K562 (cell line): ENCODE measurements around the gene CEP72. TPM values are rescaled to one million over a fixed set of nuclear protein-coding genes. Genes with fewer than 3 reads are reported as not detected.

ENCODE experiments used
- ARID4B ChIP-seq: sonication (generic); formaldehyde crosslinking; IDR thresholded peaks from 2 replicates; pipeline ENCODE4 v1.8.0; 2022; ENCODE audit warnings: mild to moderate bottlenecking, missing genetic modification reagents
- BRD4 ChIP-seq: fragments of 200-600 bp; sonication (generic); IDR thresholded peaks from 2 replicates; pipeline ENCODE4 v1.6.1; 2017; ENCODE audit warnings: inconsistent platforms
- FOXP1 ChIP-seq: sonication (generic); formaldehyde crosslinking; IDR thresholded peaks from 2 replicates; pipeline ENCODE4 v1.8.0; 2022; ENCODE audit warnings: mild to moderate bottlenecking, missing genetic modification reagents
- HNRNPUL1 ChIP-seq: fragments of 200-400 bp; formaldehyde crosslinking; IDR thresholded peaks from 2 replicates; pipeline ENCODE4 v1.6.1; 2017; ENCODE audit warnings: low read length
- PHF8 ChIP-seq: fragments of 200-600 bp; sonication (generic); IDR thresholded peaks from 2 replicates; pipeline ENCODE4 v1.6.1; 2012; ENCODE audit warnings: mixed run types, mild to moderate bottlenecking, inconsistent platforms, low read length, moderate library complexity, borderline replicate concordance
- SMARCA5 ChIP-seq: fragments of 450-650 bp; IDR thresholded peaks from 2 replicates; pipeline ENCODE4 v1.6.1; 2016
- TEAD1 ChIP-seq, 2 experiments: fragments of 450-650 bp in 1 of 2; sonication (generic) in 1 of 2; formaldehyde crosslinking; IDR thresholded peaks; 2 replicates each; pipeline versions ENCODE4 v1.4.0 to v1.8.0; 2020 to 2022; ENCODE audit warnings: mild to moderate bottlenecking in 2 of 2, missing genetic modification reagents in 1 of 2
- YBX1 ChIP-seq: fragments of 450-650 bp; IDR thresholded peaks from 2 replicates; pipeline ENCODE4 v1.7.1; 2016; ENCODE audit warnings: mild to moderate bottlenecking
- ZNF592 ChIP-seq: fragments of 450-650 bp; IDR thresholded peaks from 2 replicates; pipeline ENCODE4 v1.6.1; 2017; ENCODE audit warnings: antibody characterized with exemption, mild to moderate bottlenecking
- polyA plus RNA-seq, 8 experiments: library from polyadenylated mRNA; depleted of rRNA in 4 of 8; stranded (reverse) in 5 of 8; unstranded in 3 of 8; fragments of >200 nt; fragmentation: Nextera tagmentation in 2 of 8; fragmentation: Illumina TruSeq in 1 of 8; extraction: Ambion mirVana in 2 of 8; extraction: Trizol in 1 of 8; gene quantifications; 2 replicates each; pipeline versions ENCODE4 v1.2.1 to v1.2.3, GENCODE V29; 2011 to 2014; ENCODE audit warnings: inconsistent platforms in 1 of 8, missing spikeins in 1 of 8
- total RNA-seq, 7 experiments: library from RNA; depleted of rRNA in 6 of 7; stranded (reverse); fragments of >200 nt in 6 of 7; fragmentation: Illumina TruSeq in 2 of 7; extraction: Trizol in 2 of 7; gene quantifications; 2 replicates each; pipeline versions ENCODE4 v1.2.1 to v1.2.3, GENCODE V29; 2011 to 2021; ENCODE audit warnings: low replicate concordance in 1 of 7
- TF ChIP-seq, protein P1 (sequence below), 2 experiments: IDR thresholded peaks; 2 replicates each; pipeline ENCODE4 v1.6.1; 2011; ENCODE audit warnings: borderline replicate concordance in 1 of 2, control low read depth in 1 of 2, low read depth in 1 of 2, low read length in 1 of 2, mild to moderate bottlenecking in 1 of 2, mixed read lengths in 1 of 2, moderate library complexity in 1 of 2; ENCODE audit not compliant: insufficient read depth in 1 of 2, insufficient read length in 1 of 2, poor library complexity in 1 of 2, severe bottlenecking in 1 of 2; ENCODE audit errors: extremely low read depth in 1 of 2
- TF ChIP-seq, protein P2 (sequence below), 2 experiments: fragments of 450-650 bp; conservative IDR thresholded peaks; 2 replicates each; pipeline ENCODE4 v1.6.1; 2017; ENCODE audit warnings: mild to moderate bottlenecking in 2 of 2, moderate library complexity in 2 of 2

The CEP72 gene
- total and polyA plus RNA-seq, 9 of the 15 experiments (the other 6 are each of a cell fraction or from before 2014, with no cell fraction given): 0.89 to 38.1 (median 14.2) TPM

- 0 out of 2 replicates have a peak, but pooled peaks have one; percentile 19 for TF ChIP-seq ZNF592
- TF ChIP-seq, protein P1, sequence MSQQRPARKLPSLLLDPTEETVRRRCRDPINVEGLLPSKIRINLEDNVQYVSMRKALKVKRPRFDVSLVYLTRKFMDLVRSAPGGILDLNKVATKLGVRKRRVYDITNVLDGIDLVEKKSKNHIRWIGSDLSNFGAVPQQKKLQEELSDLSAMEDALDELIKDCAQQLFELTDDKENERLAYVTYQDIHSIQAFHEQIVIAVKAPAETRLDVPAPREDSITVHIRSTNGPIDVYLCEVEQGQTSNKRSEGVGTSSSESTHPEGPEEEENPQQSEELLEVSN (IDR thresholded peaks at IDR 0.05; ENCODE audit: borderline replicate concordance in 1 of 2, extremely low read depth in 1 of 2, insufficient read depth in 1 of 2, insufficient read length in 1 of 2, low read depth in 1 of 2, low read length in 1 of 2, poor library complexity in 1 of 2, severe bottlenecking in 1 of 2): peak; percentile 7 to 8
- TF ChIP-seq BRD4: no peak
- TF ChIP-seq TEAD1 (CRISPR knock-in tag; IDR thresholded peaks at IDR 0.05): peak in 1 of 2 experiments; percentile 49; a peak in 1 of 4 replicates
- TF ChIP-seq, protein P2, sequence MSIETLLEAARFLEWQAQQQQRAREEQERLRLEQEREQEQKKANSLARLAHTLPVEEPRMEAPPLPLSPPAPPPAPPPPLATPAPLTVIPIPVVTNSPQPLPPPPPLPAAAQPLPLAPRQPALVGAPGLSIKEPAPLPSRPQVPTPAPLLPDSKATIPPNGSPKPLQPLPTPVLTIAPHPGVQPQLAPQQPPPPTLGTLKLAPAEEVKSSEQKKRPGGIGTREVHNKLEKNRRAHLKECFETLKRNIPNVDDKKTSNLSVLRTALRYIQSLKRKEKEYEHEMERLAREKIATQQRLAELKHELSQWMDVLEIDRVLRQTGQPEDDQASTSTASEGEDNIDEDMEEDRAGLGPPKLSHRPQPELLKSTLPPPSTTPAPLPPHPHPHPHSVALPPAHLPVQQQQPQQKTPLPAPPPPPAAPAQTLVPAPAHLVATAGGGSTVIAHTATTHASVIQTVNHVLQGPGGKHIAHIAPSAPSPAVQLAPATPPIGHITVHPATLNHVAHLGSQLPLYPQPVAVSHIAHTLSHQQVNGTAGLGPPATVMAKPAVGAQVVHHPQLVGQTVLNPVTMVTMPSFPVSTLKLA (conservative IDR thresholded peaks at IDR 0.05): 0 out of 4 replicates have a peak, but pooled peaks of 1 of the 2 experiments have one; percentile 15
- TF ChIP-seq HNRNPUL1: no peak
- no peak for TF ChIP-seq YBX1
- peak; percentile 75; the same call in 1 of the 2 replicates for TF ChIP-seq ARID4B (CRISPR knock-in tag)
- TF ChIP-seq FOXP1 (CRISPR knock-in tag): peak; percentile 75; the same call in 1 of the 2 replicates
- no peak for TF ChIP-seq SMARCA5
- TF ChIP-seq PHF8: peak; percentile 27; the same call in 1 of the 2 replicates
These were observed 621 bp downstream of the CEP72 start (continued) for GRCh38 chr5:612498-613424.
